GM19240 (cell line): ENCODE measurements around the gene ZNF723.
"Not testable (repeated sequence)": the region's sequence is repeated elsewhere in the genome, so short reads cannot be mapped to it uniquely, and the experiment has no call there.

Experiments
- DNase-seq: peaks from one replicate; pipeline ENCODE4 v3.0.0; 2011; ENCODE audit warnings: low spot score; ENCODE audit not compliant: insufficient read length

The ZNF723 gene

DNA sequence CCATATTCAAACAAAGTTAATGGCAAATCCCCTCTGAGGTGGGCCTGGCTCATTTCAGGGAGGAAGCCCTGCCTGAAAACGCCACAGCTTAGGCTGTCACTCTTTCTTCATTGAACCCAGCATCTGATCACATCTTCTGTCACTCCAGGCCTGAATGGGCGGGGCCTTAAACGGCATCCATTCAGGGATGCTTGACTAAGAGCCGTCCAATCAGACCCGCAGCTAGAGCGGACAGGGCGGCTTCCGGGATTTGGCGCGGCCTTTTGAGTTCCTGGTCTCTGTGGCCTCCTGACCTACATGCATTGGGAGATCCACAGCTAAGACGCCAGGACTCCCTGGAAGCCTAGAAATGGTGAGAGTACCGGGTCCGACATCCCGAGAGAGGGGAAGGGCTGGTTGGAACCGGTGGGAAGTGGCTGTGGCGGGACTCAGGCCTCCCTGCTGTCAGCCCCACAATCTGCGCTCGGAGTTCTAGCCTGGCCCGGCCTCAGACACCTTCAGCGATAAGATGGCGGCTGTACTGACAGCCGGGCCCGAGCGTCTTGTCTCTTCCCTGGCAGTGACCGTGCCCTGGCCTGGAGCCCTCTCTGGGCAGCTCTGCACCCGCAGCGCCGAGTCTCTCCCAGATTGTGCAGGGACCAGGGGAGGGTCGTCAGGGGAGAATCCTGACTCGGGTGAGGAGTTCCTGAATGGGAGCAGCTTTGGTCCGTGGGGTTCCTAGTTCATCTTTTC lies at the start of gene ZNF723:
Gene ZNF723 (plus strand): TSS at position 261 of the 732 bp plus-strand sequence. CDS start 89 bp downstream, at position 350.
- DNase-seq: no peak

DNA sequence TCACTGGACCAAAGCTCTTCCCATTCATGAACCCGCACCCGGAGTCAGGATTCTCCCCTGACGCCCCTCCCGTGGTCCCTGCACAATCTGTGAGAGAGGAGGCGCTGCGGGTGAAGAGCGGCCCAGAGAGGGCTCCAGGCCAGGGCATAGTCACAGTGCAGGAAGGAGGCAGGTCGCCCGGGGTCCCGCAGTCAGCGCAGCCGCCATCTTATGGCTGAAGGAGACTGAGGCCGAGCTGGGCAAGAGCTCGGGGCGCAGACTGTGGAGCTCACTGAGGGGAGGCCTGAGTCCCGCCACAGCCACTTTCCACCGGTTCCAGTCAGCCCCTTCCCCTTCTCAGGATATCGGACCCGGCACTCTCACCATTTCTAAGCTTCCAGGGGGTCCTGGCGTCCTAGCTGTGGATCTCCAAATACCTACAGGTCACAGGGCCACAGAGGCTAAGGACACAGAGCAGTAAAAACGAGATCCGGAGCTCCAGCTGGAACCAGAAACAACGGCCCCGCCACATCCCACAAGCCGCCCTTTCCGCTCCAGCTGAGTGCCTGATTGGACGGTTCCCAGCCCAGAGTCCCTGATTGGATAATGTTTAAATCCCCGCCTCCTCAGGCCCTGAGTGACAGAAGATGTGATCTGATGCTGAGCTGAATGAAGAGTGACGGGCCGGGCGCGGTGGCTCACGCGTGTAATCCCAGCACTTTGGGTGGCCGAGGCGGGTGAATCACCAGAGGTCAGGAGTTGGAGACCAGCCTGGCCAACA lies 48.3 kb upstream of the ZNF723 start, which contains the start of gene ZNF99:
Gene ZNF99 (minus strand): TSS at position 501 of the 760 bp plus-strand sequence. CDS start 135 bp downstream, at position 366.
- no peak for DNase-seq

DNA sequence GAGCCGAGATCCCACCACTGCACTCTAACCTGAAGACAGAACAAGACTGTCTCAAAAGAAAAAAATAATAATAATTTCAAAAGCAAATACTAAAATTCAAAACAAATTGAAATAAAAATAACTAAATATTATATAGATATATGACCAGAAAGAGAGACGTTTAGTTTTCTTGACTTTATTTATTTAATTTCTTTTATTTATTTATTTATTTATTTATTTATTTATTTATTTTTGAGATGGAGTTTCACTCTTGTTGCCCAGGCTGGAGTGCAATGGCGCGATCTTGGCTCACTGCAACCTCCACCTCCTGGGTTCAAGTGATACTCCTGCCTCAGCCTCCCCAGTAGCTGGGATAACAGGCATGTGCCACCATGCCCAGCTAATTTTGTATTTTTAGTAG lies 39.2 kb upstream of the ZNF723 start:
- DNase-seq: not testable (repeated sequence)

DNA sequence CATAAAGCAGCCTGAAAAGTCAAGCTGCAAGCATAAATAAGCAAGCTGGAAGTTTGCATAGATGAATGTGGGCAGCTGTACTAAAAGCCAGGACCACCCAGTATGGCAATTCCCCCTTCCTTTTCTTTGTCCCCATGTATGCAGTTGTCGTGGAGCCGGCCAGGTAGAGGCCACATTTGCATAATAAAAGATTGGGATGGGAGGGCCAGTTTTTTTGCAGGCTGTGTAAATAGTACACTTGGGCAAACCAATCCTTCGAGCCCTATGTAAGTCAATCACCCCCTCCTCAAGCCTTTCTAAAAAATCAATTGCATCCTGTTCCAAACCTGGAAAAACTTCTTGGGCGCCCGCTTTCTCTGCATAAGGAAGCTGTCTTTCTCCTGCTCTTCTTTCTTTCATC lies 35.1 kb upstream of the ZNF723 start:
- DNase-seq: no peak

DNA sequence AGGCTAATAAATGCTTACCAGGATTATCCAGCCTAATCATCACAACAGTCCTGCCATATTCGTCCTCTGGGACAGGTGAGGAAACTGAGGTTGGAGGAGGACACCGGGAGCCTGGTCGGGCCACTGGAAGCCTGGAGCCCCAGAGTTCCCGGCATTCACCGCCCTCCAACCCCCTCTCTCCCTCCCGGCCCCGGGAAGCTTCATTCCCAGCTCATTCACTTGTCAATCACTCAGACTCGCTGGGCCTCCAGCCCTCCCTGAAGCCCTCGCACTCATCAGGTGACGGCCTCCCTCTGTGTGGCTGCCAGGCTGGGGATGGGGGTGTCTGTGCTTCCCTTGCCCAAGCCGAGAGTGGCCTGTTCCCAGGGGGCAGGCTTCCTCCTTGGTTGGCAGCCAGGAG lies 25.7 kb upstream of the ZNF723 start:
- DNase-seq: no peak

DNA sequence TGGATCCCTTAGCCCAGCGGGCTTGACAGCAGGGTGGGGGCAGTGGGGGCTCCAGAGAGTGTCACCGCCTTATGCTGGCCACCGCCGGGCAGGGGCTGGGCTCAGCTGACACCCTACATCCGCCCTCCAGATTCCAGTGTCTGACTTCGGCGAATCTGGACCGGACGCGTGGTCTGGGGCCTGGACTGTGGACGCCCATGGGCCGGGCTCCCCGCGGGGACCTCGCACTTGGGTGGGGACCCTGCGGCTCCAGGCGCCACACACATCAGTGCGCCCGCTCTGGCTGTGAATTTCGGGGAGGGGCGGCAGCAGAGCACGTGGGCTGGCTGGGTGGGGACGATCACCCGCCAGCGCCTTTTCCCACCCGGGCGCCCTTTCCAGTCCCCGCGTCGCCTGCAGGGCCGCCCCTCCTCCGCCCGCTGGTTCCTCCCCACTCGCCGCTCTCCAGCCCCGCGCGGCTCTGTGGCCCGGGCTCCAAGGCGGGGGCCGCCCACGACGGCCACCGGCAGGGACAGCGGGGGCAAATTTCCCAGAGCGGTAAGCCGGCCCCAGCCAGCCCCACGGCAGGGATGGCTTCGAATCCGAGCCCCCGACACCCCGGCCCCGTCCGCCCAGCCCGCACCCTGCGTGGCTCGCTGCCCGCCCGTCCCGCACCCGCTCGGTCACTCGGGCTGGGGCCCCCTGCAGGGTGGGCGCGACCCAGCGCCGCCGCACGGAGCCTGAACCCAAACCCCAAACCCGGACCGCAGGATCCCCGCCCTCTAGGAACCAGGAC lies 24.8 kb upstream of the ZNF723 start:
- no peak for DNase-seq

DNA sequence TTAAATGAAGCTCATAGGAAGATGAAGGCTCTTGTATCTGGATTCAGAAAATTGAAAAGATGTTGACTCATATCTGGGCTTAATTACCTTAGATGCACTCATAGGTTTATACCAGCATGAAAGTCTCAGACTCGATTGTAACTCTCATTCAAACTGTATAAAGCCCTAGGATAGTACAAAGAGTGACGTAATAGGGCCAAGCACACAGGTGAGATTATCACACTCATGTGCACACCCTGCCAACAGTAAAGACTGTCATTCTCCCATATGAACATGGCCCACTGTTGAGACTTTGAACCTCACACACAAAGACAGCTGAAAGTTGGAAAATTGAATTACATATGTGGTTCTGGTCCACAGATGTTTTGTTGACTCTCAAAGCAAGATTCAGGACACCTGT lies 18.0 kb upstream of the ZNF723 start:
- no peak for DNase-seq

DNA sequence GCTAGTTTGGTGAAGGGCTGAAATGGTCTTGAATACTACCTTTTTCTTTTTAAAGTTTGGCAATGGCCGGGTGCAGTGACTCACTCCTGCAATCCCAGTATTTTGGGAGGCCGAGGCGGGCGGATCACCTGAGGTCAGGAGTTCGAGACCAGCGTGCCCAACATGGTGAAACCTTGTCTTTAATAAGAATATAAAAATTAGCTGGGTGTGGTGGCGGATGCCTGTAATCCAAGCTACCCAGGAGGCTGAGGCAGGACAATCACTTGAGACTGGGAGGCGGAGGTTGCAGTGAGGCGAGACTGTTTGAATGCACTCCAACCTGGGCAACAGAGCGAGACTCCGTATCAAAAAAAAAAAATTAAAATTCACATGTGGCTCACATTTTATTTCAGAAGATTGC lies 880 bp upstream of the ZNF723 start:
- DNase-seq: no peak

DNA sequence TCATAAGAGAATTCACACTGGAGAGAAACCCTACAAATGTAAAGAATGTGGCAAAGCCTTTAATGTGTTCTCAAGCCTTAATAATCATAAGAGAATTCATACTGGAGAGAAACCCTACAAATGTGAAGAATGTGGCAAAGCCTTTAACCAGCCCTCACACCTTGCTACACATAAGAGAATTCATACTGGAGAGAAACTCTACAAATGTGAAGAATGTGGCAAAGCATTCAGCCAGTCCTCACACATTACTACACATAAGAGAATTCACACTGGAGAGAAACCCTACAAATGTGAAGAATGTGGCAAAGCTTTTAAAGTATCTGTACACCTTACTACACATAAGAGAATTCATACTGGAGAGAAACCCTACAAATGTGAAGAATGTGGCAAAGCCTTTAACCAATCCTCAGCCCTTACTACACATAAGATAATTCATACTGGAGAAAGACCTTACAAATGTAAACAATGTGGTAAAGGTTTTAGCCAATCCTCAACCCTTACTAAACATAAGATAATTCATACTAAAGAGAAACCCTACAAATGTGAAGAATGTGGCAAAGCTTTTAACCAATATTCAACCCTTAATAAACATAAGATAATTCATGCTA lies 25.7 kb downstream of the ZNF723 start:
- not testable (repeated sequence) for DNase-seq

DNA sequence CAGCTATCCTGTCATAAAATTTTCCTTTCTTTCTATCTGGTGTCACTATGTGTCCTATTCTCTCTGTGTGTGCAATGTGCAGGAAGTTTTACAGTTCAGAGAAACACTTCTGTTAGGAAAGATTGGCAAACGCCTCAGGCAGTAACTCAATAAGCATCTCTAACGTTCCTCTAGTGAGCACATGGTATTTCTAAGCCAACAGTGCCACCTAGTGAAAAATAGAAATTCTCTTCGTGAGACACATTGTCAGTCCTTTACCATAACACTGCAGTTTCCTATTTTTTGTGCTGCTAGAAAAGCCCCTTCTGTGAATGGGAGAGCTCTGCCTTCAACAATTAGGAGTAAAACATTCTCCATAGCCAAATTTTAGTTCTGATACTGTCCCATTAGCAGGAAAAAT lies 50.7 kb downstream of the ZNF723 start:
- DNase-seq: no peak

DNA sequence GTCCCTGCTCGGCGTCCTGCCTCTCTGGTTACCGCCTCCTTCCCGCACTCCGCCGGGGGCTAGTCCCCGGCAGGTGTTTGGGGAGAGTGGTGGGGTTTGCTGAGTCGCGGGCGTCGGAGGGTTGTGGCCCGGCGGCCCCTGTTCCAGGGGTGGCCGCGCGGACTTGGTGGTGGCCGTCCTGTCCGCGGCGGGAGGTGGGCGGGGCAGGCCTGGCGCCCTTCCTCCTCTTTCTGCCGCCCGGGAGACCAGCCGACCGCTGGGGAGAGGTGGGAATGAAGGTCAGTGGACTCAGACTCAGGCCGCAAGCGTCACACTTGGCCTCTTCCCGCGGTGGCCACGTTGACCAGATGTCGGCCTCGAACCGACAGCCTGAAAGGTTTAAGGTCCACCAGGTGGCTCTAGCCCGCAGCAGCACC lies 61.8 kb downstream of the ZNF723 start:
- no peak for DNase-seq

DNA sequence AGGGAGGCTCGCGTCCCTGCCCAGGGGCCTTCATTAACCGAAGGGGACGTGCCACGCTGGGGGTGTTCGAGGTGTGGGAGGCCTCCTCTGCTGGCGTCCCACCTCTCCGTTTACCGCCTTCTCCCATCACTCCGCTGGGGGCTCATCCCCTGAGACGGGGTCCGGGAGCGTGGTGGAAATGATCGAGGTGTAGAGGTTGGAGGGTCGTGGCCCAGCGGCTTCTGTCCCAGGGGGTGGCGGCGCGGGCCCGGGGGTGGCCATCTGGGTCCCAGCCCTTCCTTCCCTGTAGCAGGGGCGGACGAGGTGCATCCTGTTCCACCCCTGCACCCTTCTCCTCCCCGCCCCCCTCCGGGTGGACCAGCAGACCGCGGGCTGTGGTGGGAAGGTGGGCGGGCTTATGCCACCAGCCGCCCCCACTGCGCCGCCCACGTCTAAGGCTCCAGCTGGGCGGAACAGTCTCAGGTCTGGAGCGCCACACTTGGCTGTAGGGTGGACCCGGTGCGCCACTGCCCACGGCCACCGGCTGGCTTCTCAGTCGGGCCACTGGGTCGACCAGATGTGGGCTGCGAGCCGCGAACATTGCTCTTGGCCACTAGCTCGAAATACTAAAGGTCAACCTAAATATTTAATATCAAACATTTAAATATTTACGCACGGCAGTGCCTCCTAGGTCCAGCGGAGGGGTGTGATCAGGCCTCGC lies 69.5 kb downstream of the ZNF723 start:
- DNase-seq: no peak
